CD14-positive monocyte (primary cell): ENCODE data around the gene TGFBR3. TPM values are rescaled to one million over a fixed set of nuclear protein-coding genes. Genes with fewer than 3 reads are reported as not detected.

Experiments used
- DNase-seq, 3 donors: peaks; one replicate each; pipeline ENCODE4 v3.0.0-alpha.2; 2011 to 2022
- H2AFZ ChIP-seq: 2 replicates; pipeline ENCODE4 v1.6.0; 2012; ENCODE audit warnings: mild to moderate bottlenecking, low read depth, low read length, inconsistent platforms; ENCODE audit not compliant: insufficient read depth, poor library complexity, severe bottlenecking
- H3K27ac ChIP-seq, 2 donors: 1 replicate in 1 of 2; 2 replicates in 1 of 2; pipeline ENCODE4 v1.5.1; 2012 to 2013; ENCODE audit warnings: low read length in 2 of 2, control low read depth in 1 of 2, inconsistent platforms in 1 of 2, low read depth in 1 of 2, mild to moderate bottlenecking in 1 of 2
- H3K27me3 ChIP-seq, 2 donors: one replicate each; pipeline versions ENCODE4 v1.6.0 to v1.6.1; 2011 to 2013; ENCODE audit warnings: low read length in 2 of 2; ENCODE audit not compliant: control insufficient read depth in 2 of 2, insufficient read depth in 2 of 2
- H3K36me3 ChIP-seq, 2 donors: replicated peaks in 1 of 2; 1 replicate in 1 of 2; 2 replicates in 1 of 2; pipeline versions ENCODE4 v1.5.1 to v1.6.1; 2012 to 2013; ENCODE audit warnings: low read length in 2 of 2, control low read depth in 1 of 2, inconsistent platforms in 1 of 2, mild to moderate bottlenecking in 1 of 2; ENCODE audit not compliant: insufficient read depth in 2 of 2, control insufficient read depth in 1 of 2
- H3K4me1 ChIP-seq, 2 donors: 1 replicate in 1 of 2; 2 replicates in 1 of 2; pipeline versions ENCODE4 v1.5.1 to v1.6.1; 2012 to 2013; ENCODE audit warnings: low read length in 2 of 2, control low read depth in 1 of 2, inconsistent platforms in 1 of 2, mild to moderate bottlenecking in 1 of 2, moderate library complexity in 1 of 2; ENCODE audit not compliant: insufficient read depth in 2 of 2, control insufficient read depth in 1 of 2
- H3K4me2 ChIP-seq: replicated peaks from 2 replicates; pipeline ENCODE3; 2012; ENCODE audit warnings: low read length, moderate library complexity, mild to moderate bottlenecking; ENCODE audit not compliant: poor library complexity, severe bottlenecking; ENCODE audit errors: extremely low read depth
- H3K4me3 ChIP-seq, 3 experiments: fragments of 200-600 bp in 1 of 3; sonication (generic) in 1 of 3; replicated peaks in 1 of 3; 1 replicate in 2 of 3; 2 replicates in 1 of 3; pipeline ENCODE4 v1.5.1; 2011 to 2013; ENCODE audit warnings: low read length in 3 of 3, mild to moderate bottlenecking in 3 of 3, control low read depth in 2 of 3, low read depth in 2 of 3, inconsistent platforms in 1 of 3, moderate library complexity in 1 of 3
- H3K79me2 ChIP-seq: 2 replicates; pipeline ENCODE4 v1.6.0; 2012; ENCODE audit warnings: mild to moderate bottlenecking, control low read depth, inconsistent platforms, low read length, moderate library complexity; ENCODE audit not compliant: insufficient read depth
- H3K9ac ChIP-seq: 2 replicates; pipeline ENCODE4 v1.6.0; 2017; ENCODE audit warnings: low read length, mild to moderate bottlenecking; ENCODE audit not compliant: insufficient read depth, poor library complexity, severe bottlenecking
- H3K9me3 ChIP-seq, 2 donors: replicated peaks in 1 of 2; 1 replicate in 1 of 2; 2 replicates in 1 of 2; pipeline versions ENCODE4 v1.5.1 to v1.6.1; 2012 to 2013; ENCODE audit warnings: low read length in 2 of 2, control low read depth in 1 of 2; ENCODE audit not compliant: control insufficient read depth in 1 of 2, insufficient read depth in 1 of 2
- H4K20me1 ChIP-seq: 2 replicates; pipeline ENCODE4 v1.6.0; 2012; ENCODE audit warnings: mild to moderate bottlenecking, low read length, control low read depth, moderate library complexity; ENCODE audit not compliant: insufficient read depth
- H3K27ac Mint-ChIP-seq, 7 donors: one replicate each; pipeline ENCODE4 v1.8.0; 2020; ENCODE audit warnings: mild to moderate bottlenecking in 7 of 7, mixed read lengths in 7 of 7, moderate library complexity in 6 of 7, inconsistent platforms in 2 of 7
- H3K27me3 Mint-ChIP-seq, 3 donors: one replicate each; pipeline ENCODE4 v1.8.0; 2021 to 2022; ENCODE audit warnings: low read depth in 3 of 3, mild to moderate bottlenecking in 3 of 3, mixed read lengths in 3 of 3, moderate library complexity in 3 of 3, inconsistent platforms in 1 of 3
- H3K36me3 Mint-ChIP-seq, 2 donors: one replicate each; pipeline ENCODE4 v1.8.0; 2020; ENCODE audit warnings: mixed read lengths in 2 of 2, inconsistent platforms in 1 of 2, mild to moderate bottlenecking in 1 of 2
- H3K4me1 Mint-ChIP-seq: one replicate; pipeline ENCODE4 v1.8.0; 2020; ENCODE audit warnings: mild to moderate bottlenecking, mixed read lengths
- H3K4me3 Mint-ChIP-seq, 2 donors: one replicate each; pipeline ENCODE4 v1.8.0; 2020; ENCODE audit warnings: mild to moderate bottlenecking in 2 of 2, mixed read lengths in 2 of 2, moderate library complexity in 1 of 2
- H3K9me3 Mint-ChIP-seq, 7 donors: one replicate each; pipeline ENCODE4 v1.8.0; 2020 to 2022; ENCODE audit warnings: mixed read lengths in 7 of 7, mild to moderate bottlenecking in 6 of 7, moderate library complexity in 6 of 7, inconsistent platforms in 2 of 7
- CTCF ChIP-seq: fragments of 200-600 bp; IDR thresholded peaks from one replicate; pipeline ENCODE4 v1.8.0; 2022; ENCODE audit warnings: antibody characterized with exemption, mild to moderate bottlenecking
- WGBS: methylation state at CpG from one replicate; pipeline ENCODE4 v1.1.5; 2013; ENCODE audit warnings: missing lambda C conversion rate; ENCODE audit not compliant: insufficient coverage; 5-methylcytosine and 5-hydroxymethylcytosine counted together
- intact Hi-C, 2 donors: fragments of 100-400 bp; cut with micrococcal nuclease; formaldehyde crosslinking; loops; one replicate each; pipeline versions ENCODE4 v1.15.0 to v1.15.1; 2023
- polyA minus RNA-seq: library from RNA; depleted of rRNA, polyadenylated mRNA; stranded (reverse); fragments of >200 nt; gene quantifications from 2 replicates; pipeline ENCODE4 v1.2.3, GENCODE V29; 2012
- polyA plus RNA-seq, 3 donors: library from polyadenylated mRNA; depleted of rRNA in 1 of 3; unstranded in 2 of 3; stranded (reverse) in 1 of 3; fragments of 300-500 nt in 2 of 3; fragments of >200 nt in 1 of 3; fragmentation: Illumina TruSeq in 2 of 3; gene quantifications; 1 replicate in 2 of 3; 2 replicates in 1 of 3; pipeline ENCODE4 v1.2.3, GENCODE V29; 2012 to 2021
- total RNA-seq, 12 experiments: library from RNA in 1 of 12; stranded (reverse) in 1 of 12; fragments of 120-200 nt in 1 of 12; gene quantifications; one replicate each; pipeline ENCODE4 v1.2.4 and lab custom pipeline; 2013 to 2026; ENCODE audit warnings: mixed read lengths in 6 of 12, inconsistent platforms in 1 of 12

The TGFBR3 gene
- total RNA-seq (2013): 0.98 TPM
- polyA plus RNA-seq: under 1 TPM; 0.09 to 0.28 (median 0.20) TPM
- 0.14 and 1.3 TPM in 2 replicates for polyA minus RNA-seq
- total RNA-seq (lab: John Stamatoyannopoulos, UW): 0.75 to 8.1 (median 4.0) reads per million in 11 experiments

DNA sequence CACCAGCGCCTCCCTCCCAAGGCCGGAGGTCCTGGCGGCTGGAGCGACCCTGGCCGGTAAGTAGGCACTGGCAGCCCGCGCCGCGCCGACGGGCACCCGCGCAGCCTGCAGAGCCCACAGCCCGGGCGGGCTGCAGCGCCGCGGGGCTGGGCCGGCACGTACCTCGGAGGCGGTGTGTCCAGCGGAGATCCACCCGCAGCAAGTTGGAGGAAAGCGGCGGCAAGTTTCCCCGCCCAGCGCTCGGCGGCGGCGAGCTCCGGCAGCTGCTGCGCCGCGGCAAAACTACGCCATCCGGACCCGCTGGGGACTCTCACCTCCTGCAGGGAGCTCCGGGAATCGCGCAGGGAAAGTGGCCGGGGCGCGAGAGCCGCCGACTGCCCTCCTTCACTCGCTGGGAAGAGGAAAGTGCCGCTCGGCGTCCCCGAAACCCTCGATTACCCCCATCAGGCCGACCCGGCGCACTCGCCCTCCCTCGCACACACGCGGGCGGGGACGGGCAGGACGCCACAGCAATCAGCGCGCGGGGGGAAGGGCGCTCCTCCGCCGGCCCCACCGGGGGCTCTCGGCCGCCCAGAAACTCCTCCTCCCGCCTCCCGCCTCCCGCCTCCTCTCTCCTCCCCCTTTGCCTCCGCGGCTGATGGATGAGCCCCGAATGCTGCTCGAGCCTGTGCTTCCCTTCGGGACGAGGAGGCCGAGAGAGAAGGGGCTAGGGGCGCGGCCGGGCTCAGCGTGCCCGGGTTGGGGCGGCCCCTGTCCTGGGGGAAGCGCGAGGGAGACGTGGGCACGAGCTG lies at the start of gene TGFBR3:
TGFBR3 (minus strand) TSS at position 436 of the 791 bp plus-strand sequence. CDS start 24,620 bp downstream, outside the sequence.
- WGBS: under 1% methylated on average over 83 of the region's 92 CpGs
- Mint-ChIP-seq H3K27me3 (peaks cover 65 to 76% (median 67%) of the 10 kb centered on the region in 3 donors), H3K36me3 (peaks cover 0 to 15% of the 10 kb centered on the region in 2 donors), H3K4me3 (peak within 1 kb of the TSS; percentile 73 to 93), H3K9me3 (peaks cover 0 to 11% (median 5%) of the 10 kb centered on the region in 7 donors), H3K27ac (no peak within 1 kb of the TSS), H3K4me1 (peaks cover 18% of the 10 kb centered on the region)
- Histone ChIP-seq H3K27ac (no peak within 1 kb of the TSS), H3K36me3 (no peaks in the 10 kb centered on the region), H3K79me2 (no peaks in the 10 kb centered on the region), H3K4me1 (peaks cover 15 to 19% of the 10 kb centered on the region in 2 donors), H2AFZ (peak within 1 kb of the TSS; percentile 78), H3K9ac (peak within 1 kb of the TSS; percentile 53), H3K9me3 (peaks cover 0 to 12% of the 10 kb centered on the region in 2 donors), H3K4me3 (peak within 1 kb of the TSS; percentile 26 to 77 (median 33)), H4K20me1 (no peaks in the 10 kb centered on the region), H3K4me2 (peak within 1 kb of the TSS; percentile 91), H3K27me3 (peaks cover 45 to 62% of the 10 kb centered on the region in 2 donors)
- intact Hi-C loops: no loop called here
- TF ChIP-seq CTCF: no peak
- peak in 1 of 3 donors; percentile 4 for DNase-seq

DNA sequence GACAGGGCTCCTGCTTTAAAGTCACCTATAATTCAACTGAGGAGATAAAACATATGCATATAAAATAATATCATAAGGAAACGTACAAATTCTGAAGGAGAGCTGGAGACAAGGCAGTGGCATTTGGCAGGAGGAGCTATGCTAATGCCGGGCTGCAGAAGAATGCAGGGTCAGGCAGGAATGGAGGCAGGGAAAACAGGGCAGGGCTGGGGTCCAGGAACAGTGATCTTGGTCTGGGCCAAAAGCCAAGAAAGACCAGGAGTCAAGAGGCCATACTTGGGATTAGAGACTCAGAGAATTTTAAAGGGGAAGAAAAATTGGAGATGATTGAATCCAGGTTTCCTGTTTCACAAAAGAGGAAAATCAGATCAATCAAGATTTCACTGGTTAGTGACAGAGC lies 43.3 kb upstream of the TGFBR3 start:
- Mint-ChIP-seq H3K27me3 (peaks cover 0 to 3% (median 1%) of the 10 kb centered on the region in 3 donors), H3K27ac (peak overlapping the region in 1 of 7 donors; percentile 76), H3K4me1 (no peaks in the 10 kb centered on the region), H3K4me3 (no peak overlapping the region), H3K9me3 (no peaks in the 10 kb centered on the region), H3K36me3 (no peaks in the 10 kb centered on the region)
- no peak overlapping the region for H3K27ac ChIP-seq
- H3K36me3 ChIP-seq: no peaks in the 10 kb centered on the region
- TF ChIP-seq CTCF: no peak
- H3K9me3 ChIP-seq: no peaks in the 10 kb centered on the region
- intact Hi-C loops: loop anchor here (5.0 kb wide), 3 partner anchors 417 to 762 kb away; no protein-coding TSS in a partner anchor
- H3K4me3 ChIP-seq: no peak overlapping the region
- H3K9ac ChIP-seq: no peak overlapping the region
- DNase-seq: no peak
- no peaks in the 10 kb centered on the region for H3K79me2 ChIP-seq
- H3K4me2 ChIP-seq: no peak overlapping the region
- H3K27me3 ChIP-seq: no peaks in the 10 kb centered on the region
- H4K20me1 ChIP-seq: no peaks in the 10 kb centered on the region
- H3K4me1 ChIP-seq: no peaks in the 10 kb centered on the region
- WGBS: 66% methylated on average over 2 of the region's 2 CpGs
- H2AFZ ChIP-seq: no peak overlapping the region
